ENCODE data around the gene SYNM. TPM values are rescaled to one million over a fixed set of nuclear protein-coding genes. Genes with fewer than 3 reads are reported as not detected.

SYNM gene
- total RNA-seq, 2 donors from 2014 or later, result 1.4 to 2.7 TPM

DNA sequence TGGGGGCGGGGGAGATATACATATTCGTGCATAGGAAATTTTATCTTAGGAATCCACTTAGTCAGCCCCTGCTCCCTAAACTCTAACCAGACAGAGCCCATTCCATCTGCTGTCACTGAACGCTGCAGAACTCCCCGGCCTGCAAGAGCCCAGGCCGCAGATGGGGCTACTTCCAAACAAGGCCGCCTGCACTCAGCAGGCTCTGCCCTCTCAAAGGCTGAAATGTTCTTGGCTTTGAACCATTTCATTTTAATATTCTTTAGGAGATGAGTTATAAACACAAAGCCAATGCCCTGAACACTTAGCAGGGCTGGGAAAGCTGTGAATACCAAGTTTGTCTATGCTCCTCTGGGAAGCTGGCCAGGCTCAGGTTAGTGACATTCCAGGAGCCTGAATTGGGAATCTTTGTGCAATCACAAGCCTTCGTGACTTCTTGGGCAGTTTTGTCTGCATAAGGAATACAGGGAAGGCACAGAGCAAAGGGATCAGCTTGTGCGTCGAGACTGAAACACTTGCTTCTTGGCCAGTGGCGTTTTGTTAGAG is 65.0 kb downstream of the SYNM start:
- DNase-seq (no peak), ATAC-seq (no peak)
- H3K27me3 Mint-ChIP-seq, result no peaks in the 10 kb centered on the region
- peak overlapping the region; percentile 72 for H3K27ac Mint-ChIP-seq
- H3K9me3 ChIP-seq (ENCODE audit: control insufficient read depth, low read length, poor library complexity, severe bottlenecking), result no peaks in the 10 kb centered on the region
- no peaks in the 10 kb centered on the region for H3K36me3 Mint-ChIP-seq (ENCODE audit: low read depth)
- no peak overlapping the region for H3K4me3 Mint-ChIP-seq
- no peaks in the 10 kb centered on the region for H3K4me1 Mint-ChIP-seq

DNA sequence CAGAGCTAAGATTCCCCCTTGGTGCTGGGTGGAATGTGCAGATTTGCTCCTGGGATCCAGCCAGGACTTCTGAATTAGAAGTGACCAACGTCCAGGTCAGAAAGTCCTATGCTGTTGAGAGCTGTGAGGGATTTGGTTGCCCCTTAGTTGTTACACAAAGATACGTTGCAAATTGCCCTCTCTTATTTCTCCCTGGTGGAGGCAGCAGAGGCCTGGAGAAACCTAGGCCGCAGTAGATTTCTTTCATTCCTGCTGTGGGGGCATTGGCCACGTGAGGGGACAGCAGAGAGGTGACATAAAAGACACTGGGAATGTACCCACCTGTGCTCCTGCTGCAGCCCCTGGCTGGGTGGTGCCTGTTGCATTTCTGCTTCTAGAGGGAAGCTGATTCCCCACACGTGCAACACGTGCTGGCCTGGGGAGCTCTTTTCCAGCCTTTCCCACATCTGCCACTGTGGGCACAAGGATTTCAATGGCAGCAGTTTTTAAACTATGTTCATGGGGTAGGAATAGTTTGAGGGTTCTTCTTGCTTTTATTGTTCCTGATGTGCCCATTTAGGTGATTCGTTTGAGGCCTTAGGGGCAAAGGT is 65.7 kb downstream of the SYNM start:
- ATAC-seq, result no peak

DNA sequence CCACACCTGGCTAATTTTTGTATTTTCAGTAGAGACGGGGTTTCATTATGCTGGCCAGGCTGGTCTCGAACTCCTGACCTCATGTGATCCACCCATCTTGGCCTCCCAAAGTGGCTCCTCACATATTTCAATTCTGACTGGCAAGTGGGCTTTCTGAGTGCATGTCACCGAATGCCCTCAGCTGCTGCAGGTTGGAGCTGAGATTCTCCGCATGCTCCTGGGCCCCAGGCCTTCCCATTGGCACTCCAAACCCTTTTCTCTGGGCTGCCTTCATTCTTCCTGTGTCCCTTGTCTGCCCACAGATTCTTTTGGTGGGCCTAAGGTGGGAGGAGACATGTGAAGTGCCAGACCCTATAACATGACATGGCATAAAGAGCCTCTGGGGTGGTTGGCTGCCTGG is 67.3 kb downstream of the SYNM start:
- no peaks in the 10 kb centered on the region for H3K9me3 ChIP-seq (ENCODE audit: control insufficient read depth, low read length, poor library complexity, severe bottlenecking)
- DNase-seq (no peak), ATAC-seq (no peak)
- Mint-ChIP-seq H3K4me3 (no peak overlapping the region), H3K36me3 (ENCODE audit: low read depth) (no peaks in the 10 kb centered on the region), H3K27me3 (no peaks in the 10 kb centered on the region), H3K27ac (peak overlapping the region; percentile 57), H3K4me1 (no peaks in the 10 kb centered on the region)

More for the DNA sequence above, 65.7 kb downstream of the SYNM start:
- Mint-ChIP-seq H3K27me3 (no peaks in the 10 kb centered on the region), H3K4me1 (no peaks in the 10 kb centered on the region), H3K36me3 (ENCODE audit: low read depth) (no peaks in the 10 kb centered on the region), H3K27ac (no peak overlapping the region), H3K4me3 (no peak overlapping the region)
- no peak for DNase-seq
- no peaks in the 10 kb centered on the region for H3K9me3 ChIP-seq (ENCODE audit: control insufficient read depth, low read length, poor library complexity, severe bottlenecking)

DNA sequence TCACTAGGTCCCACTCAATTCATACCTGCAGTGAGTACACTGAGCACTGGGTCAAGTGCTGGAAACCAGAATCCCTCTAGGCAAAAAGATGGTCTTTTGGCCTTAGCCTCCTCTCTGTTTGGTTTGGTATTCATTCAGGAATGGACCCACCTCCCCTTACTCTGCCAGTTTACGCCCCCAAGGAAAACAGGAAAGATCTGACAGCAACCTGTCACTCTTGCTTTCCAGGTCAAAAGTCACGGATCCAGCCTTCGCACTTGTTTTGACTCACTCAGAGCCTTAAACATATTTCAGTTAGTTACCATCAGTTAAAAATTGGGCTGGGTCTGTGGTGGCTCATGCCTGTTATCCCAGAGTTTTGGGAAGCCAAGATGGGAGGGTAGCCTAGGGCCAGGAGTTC is 68.1 kb downstream of the SYNM start:
- Mint-ChIP-seq H3K36me3 (ENCODE audit: low read depth) (no peaks in the 10 kb centered on the region), H3K4me3 (no peak overlapping the region), H3K27me3 (no peaks in the 10 kb centered on the region), H3K4me1 (no peaks in the 10 kb centered on the region), H3K27ac (no peak overlapping the region)
- DNase-seq (no peak), ATAC-seq (no peak)
- H3K9me3 ChIP-seq (ENCODE audit: control insufficient read depth, low read length, poor library complexity, severe bottlenecking), result no peaks in the 10 kb centered on the region

DNA sequence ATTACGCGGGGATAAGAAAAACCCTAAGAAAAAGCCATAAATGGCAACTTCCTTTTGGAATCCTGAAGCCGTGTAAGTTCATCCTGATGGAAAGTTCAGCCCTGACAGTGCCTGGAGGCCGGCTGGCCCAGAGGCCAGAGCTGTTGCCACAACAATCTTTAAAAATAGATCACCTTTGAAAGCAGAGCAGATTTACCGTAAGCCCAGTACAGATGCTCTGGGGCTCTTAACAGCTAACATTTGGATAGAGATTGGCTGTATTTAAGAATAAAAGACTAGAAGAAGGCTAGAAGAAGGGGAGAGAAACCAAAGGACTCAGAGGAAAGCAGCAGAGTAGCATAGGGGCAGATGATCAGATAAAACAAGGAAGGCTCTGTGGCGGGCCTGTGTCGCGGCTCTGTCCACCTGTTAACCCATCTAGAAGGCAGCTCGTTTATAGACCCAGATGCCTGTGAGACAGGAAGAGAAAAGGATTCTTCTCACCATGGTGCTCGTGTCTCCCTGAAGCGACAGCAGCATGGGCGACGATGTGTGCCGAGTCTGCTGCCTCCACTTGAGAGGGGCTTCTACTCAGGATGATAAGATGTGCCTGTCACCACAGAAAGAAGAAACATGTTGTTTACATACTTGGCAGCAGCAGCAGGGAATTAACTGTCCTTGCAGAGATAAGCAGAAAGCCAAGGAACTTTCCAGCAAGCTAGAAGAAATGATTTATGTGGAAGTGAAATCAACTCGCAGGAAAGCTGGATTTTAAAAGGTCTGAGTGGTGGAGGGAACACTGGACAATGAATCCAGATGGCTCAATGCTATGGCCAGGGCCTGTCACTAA is 69.9 kb downstream of the SYNM start:
- Mint-ChIP-seq H3K27me3 (no peaks in the 10 kb centered on the region), H3K27ac (no peak overlapping the region), H3K4me3 (no peak overlapping the region), H3K4me1 (no peaks in the 10 kb centered on the region), H3K36me3 (ENCODE audit: low read depth) (no peaks in the 10 kb centered on the region)
- no peaks in the 10 kb centered on the region for H3K9me3 ChIP-seq (ENCODE audit: control insufficient read depth, low read length, poor library complexity, severe bottlenecking)
- DNase-seq, result no peak
- no peak for ATAC-seq

DNA sequence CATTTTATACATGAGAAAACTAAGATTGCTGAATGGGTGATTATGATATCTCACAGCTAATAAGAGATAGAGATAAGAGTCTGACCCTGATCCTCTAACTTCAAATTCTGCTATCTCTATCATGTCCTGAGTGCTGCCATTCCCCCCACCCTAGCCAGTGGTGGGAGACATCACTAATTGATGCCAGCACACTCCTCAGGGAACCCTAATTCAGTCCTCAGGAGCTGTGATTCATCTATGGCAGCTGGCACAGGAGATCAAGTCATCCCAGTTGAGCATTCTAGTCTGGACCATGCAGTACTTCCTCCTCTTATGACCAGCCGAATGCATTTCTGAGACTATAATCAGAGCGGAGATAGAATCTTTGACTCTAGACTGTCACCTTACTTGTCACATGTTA is 71.9 kb downstream of the SYNM start:
- Mint-ChIP-seq H3K27ac (no peak overlapping the region), H3K27me3 (peaks cover 10% of the 10 kb centered on the region), H3K4me3 (no peak overlapping the region), H3K36me3 (ENCODE audit: low read depth) (no peaks in the 10 kb centered on the region), H3K4me1 (peaks cover 4% of the 10 kb centered on the region)
- ATAC-seq, result no peak
- no peaks in the 10 kb centered on the region for H3K9me3 ChIP-seq (ENCODE audit: control insufficient read depth, low read length, poor library complexity, severe bottlenecking)
- no peak for DNase-seq

DNA sequence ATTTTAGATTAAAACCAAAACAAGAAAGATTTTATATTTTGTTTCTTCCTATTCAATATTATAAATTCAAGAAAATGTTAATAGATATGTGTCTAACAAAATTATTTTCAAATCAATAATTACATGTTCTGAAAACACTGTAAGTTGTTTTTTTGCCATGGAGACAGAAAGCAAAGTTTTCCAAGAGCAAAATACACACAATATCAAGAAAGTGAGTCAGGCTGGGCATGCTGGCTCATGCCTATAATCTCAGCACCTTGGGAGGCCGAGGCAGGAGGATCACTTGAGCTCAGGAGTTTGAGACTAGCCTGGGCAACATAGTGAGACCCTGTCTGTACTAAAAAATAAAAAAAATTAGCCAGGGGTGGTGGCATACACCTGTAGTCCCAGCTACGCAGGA is 72.8 kb downstream of the SYNM start:
- H3K36me3 Mint-ChIP-seq (ENCODE audit: low read depth), result no peaks in the 10 kb centered on the region
- no peak for ATAC-seq
- no peak overlapping the region for H3K27ac Mint-ChIP-seq
- peaks cover 4% of the 10 kb centered on the region for H3K4me1 Mint-ChIP-seq
- no peaks in the 10 kb centered on the region for H3K9me3 ChIP-seq (ENCODE audit: control insufficient read depth, low read length, poor library complexity, severe bottlenecking)
- H3K4me3 Mint-ChIP-seq, result no peak overlapping the region
- no peak for DNase-seq
- H3K27me3 Mint-ChIP-seq, result peaks cover 15% of the 10 kb centered on the region

DNA sequence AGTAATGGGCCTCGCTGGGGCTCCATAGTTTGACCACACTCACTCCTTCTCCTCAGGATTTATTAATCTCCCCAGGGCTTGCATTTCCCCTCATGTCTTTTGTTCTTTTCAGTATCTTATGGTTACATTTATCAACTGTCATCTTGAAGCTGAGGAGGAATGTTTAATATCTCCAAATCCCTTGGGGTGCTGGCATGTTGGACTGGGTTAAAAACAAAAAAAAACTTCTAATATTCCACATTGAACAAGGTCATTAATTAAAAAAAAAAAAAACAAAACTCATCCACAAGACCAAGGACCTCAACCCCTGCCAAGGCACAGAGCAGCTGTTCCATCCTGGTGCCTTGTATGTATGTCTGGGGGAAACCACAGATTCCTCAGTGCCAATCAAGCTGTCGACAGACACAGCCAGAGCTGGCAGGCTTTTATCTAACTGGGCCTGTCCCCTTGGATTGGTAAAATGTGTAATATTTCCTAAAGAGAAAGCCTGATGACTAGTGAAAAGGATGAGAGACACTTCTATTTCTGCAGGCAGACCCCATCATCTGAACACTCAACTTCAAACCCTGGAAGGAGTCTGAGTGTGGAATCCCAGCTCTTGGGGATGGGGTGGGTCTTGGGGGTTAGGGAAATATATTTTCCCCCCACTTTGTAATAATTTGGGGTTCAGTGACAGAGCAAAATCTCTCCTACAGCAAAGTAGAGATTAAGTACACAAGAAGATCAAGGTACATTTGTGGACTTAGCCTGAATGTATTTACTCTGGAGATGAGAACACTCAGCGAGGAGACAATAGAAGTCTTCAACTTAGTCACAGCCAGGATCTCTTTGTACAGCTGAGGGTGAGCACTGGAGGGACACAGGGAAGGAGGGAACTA is 75.4 kb downstream of the SYNM start:
- no peaks in the 10 kb centered on the region for H3K9me3 ChIP-seq (ENCODE audit: control insufficient read depth, low read length, poor library complexity, severe bottlenecking)
- ATAC-seq (no peak), DNase-seq (no peak)
- H3K36me3 Mint-ChIP-seq (ENCODE audit: low read depth), result peaks cover 2% of the 10 kb centered on the region
- peaks cover 17% of the 10 kb centered on the region for H3K27me3 Mint-ChIP-seq
- no peak overlapping the region for H3K4me3 Mint-ChIP-seq
- no peak overlapping the region for H3K27ac Mint-ChIP-seq
- peaks cover 6% of the 10 kb centered on the region for H3K4me1 Mint-ChIP-seq

DNA sequence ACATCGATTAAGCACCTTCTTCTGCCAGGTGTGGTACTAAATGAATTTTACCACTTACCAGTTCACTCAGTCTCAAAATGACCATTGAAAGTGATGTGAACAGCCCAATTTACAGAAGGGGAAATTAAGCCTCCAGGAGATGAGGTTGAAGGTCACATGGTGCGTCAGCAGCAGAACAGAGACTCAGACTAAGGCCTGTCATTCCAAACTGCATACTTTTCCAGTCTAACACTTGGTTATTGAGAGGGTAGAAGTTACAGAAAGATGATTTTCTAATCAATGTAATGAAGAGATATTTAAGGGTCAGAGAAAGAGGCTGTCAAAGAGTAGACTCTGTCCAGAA is 76.1 kb downstream of the SYNM start:
- H3K27ac Mint-ChIP-seq, result no peak overlapping the region
- ATAC-seq, result no peak

DNA sequence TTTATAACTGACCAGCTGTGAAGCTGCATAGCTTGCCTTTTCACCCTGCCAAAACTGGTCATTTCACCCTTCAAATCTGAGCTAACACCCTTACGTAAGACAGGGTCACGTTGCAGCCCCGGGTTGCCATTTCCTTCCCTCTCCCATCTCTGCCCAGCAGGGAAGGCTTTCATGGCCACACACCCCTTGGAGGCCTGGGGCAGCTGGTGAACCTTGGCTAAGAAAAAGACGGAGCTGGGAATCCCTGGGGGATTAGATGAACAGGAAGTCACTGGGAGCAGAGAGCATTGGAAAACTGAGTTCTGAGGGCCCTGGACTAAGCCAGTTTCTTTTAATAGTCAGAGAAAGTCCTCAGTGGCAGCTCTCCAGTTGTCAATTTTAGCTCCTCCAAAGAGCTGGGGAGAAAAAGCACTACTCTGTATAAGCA is 76.7 kb downstream of the SYNM start:
- Mint-ChIP-seq H3K4me1 (peaks cover 6% of the 10 kb centered on the region), H3K27ac (no peak overlapping the region), H3K27me3 (peaks cover 17% of the 10 kb centered on the region), H3K36me3 (ENCODE audit: low read depth) (peaks cover 2% of the 10 kb centered on the region), H3K4me3 (peak overlapping the region; percentile 19)
- DNase-seq (no peak), ATAC-seq (no peak)
- no peaks in the 10 kb centered on the region for H3K9me3 ChIP-seq (ENCODE audit: control insufficient read depth, low read length, poor library complexity, severe bottlenecking)

More for the DNA sequence above, 76.1 kb downstream of the SYNM start:
- H3K36me3 Mint-ChIP-seq (ENCODE audit: low read depth), result peaks cover 2% of the 10 kb centered on the region
- H3K27me3 Mint-ChIP-seq, result peaks cover 17% of the 10 kb centered on the region
- DNase-seq, result no peak
- H3K4me3 Mint-ChIP-seq, result no peak overlapping the region
- H3K4me1 Mint-ChIP-seq, result peaks cover 6% of the 10 kb centered on the region
- H3K9me3 ChIP-seq (ENCODE audit: control insufficient read depth, low read length, poor library complexity, severe bottlenecking), result no peaks in the 10 kb centered on the region

DNA sequence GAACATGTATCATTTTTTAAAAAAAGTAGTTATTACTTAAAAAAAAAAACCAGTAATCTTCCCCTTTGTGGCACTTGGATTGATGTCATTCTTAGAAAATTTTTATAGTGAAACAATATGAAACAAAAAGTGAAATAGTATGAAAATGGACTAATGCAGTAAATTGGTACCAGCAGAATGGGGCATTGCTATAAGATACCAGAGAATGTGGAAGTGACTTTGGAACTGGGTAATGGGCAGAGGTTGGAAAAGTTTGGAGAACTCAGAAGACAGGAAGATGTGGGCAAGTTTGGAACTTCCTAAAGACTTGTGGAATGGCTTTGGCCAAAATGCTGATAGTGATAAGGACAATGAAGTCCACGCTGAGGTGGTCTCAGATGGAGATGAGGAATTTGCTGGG is 77.9 kb downstream of the SYNM start:
- H3K9me3 ChIP-seq (ENCODE audit: control insufficient read depth, low read length, poor library complexity, severe bottlenecking), result no peaks in the 10 kb centered on the region
- ATAC-seq (no peak), DNase-seq (no peak)
- Mint-ChIP-seq H3K4me1 (peaks cover 6% of the 10 kb centered on the region), H3K27ac (no peak overlapping the region), H3K27me3 (peaks cover 17% of the 10 kb centered on the region), H3K4me3 (no peak overlapping the region), H3K36me3 (ENCODE audit: low read depth) (peaks cover 2% of the 10 kb centered on the region)

Measured in T-helper 17 cell (primary cell).